IMR-90 (cell line): ENCODE measurements around the gene CFAP73. TPM values are rescaled to one million over a fixed set of nuclear protein-coding genes. Genes with fewer than 3 reads are reported as not detected.

ENCODE experiments used
- ATAC-seq: fragments of 200-7000 bp; cut with Tn5 transposase; 2 replicates; pipeline ENCODE4 v1.9.1; 2020; ENCODE audit warnings: low read depth, mild to moderate bottlenecking, moderate library complexity
- BruUV-seq: library from RNA; stranded (reverse); fragments of 400-500 nt; replicated peaks from 2 replicates; lab custom pipeline; 2021; lab: Mats Ljungman, UMichigan
- CTCF ChIA-PET: fragments of 300-600 bp; formaldehyde crosslinking; extraction: SDS; loops from one replicate; lab custom pipeline; 2021; ENCODE audit warnings: antibody characterized with exemption; lab: Yijun Ruan, JAX
- POLR2A ChIA-PET: fragments of 300-600 bp; sonication (Branson Sonifier 250); formaldehyde crosslinking; loops from one replicate; lab custom pipeline; 2022; ENCODE audit warnings: antibody characterized with exemption; ENCODE audit not compliant: unreplicated experiment; lab: Charles Lee
- DNase-seq: peaks from one replicate; pipeline ENCODE4 v3.0.0; 2013
- H2AFZ ChIP-seq: replicated peaks from 2 replicates; pipeline ENCODE3; 2013; ENCODE audit warnings: low read length, mild to moderate bottlenecking; ENCODE audit not compliant: poor library complexity
- H2AK5ac ChIP-seq: 2 replicates; pipeline ENCODE4 v1.6.1; 2013; ENCODE audit warnings: low read depth, low read length, inconsistent platforms
- H2AK9ac ChIP-seq: replicated peaks from 2 replicates; pipeline ENCODE3; 2013; ENCODE audit warnings: mild to moderate bottlenecking, low read depth, low read length, moderate library complexity; ENCODE audit not compliant: poor library complexity
- H2BK120ac ChIP-seq: 2 replicates; pipeline ENCODE4 v1.6.1; 2013; ENCODE audit warnings: low read depth, low read length, inconsistent platforms
- H2BK15ac ChIP-seq: 3 replicates; pipeline ENCODE4 v1.6.1; 2013; ENCODE audit warnings: low read depth, low read length, inconsistent platforms
- H2BK20ac ChIP-seq: 2 replicates; pipeline ENCODE4 v1.6.1; 2013; ENCODE audit warnings: low read depth, mild to moderate bottlenecking, inconsistent platforms, low read length, moderate library complexity
- H2BK5ac ChIP-seq: 2 replicates; pipeline ENCODE4 v1.6.1; 2013; ENCODE audit warnings: mild to moderate bottlenecking, low read depth, low read length, inconsistent platforms; ENCODE audit not compliant: poor library complexity, severe bottlenecking
- H3K14ac ChIP-seq: replicated peaks from 2 replicates; pipeline ENCODE4 v1.6.1; 2013; ENCODE audit warnings: low read depth, low read length, inconsistent platforms
- H3K18ac ChIP-seq: 2 replicates; pipeline ENCODE4 v1.6.1; 2013; ENCODE audit warnings: low read depth, low read length, control low read depth
- H3K23ac ChIP-seq: 2 replicates; pipeline ENCODE4 v1.6.1; 2013; ENCODE audit warnings: low read depth, low read length, inconsistent platforms
- H3K27ac ChIP-seq: 2 replicates; pipeline ENCODE4 v1.5.1; 2013; ENCODE audit warnings: mild to moderate bottlenecking, control low read depth, low read length; ENCODE audit not compliant: insufficient read depth
- H3K27me3 ChIP-seq: 2 replicates; pipeline ENCODE4 v1.6.1; 2013; ENCODE audit warnings: low read length; ENCODE audit not compliant: control insufficient read depth, insufficient read depth
- H3K36me3 ChIP-seq: 2 replicates; pipeline ENCODE4 v1.6.1; 2013; ENCODE audit warnings: low read length, mixed read lengths; ENCODE audit not compliant: control insufficient read depth, insufficient read depth
- H3K4ac ChIP-seq: 2 replicates; pipeline ENCODE4 v1.6.1; 2013; ENCODE audit warnings: low read depth, low read length, inconsistent platforms
- H3K4me1 ChIP-seq: 2 replicates; pipeline ENCODE4 v1.6.1; 2013; ENCODE audit warnings: low read length, mixed read lengths; ENCODE audit not compliant: control insufficient read depth, insufficient read depth
- H3K4me2 ChIP-seq: 2 replicates; pipeline ENCODE4 v1.6.1; 2013; ENCODE audit warnings: low read depth, mild to moderate bottlenecking, control low read depth, low read length, moderate library complexity
- H3K4me3 ChIP-seq: 2 replicates; pipeline ENCODE4 v1.5.1; 2013; ENCODE audit warnings: low read depth, mild to moderate bottlenecking, control low read depth, low read length, moderate library complexity; ENCODE audit not compliant: insufficient read depth
- H3K56ac ChIP-seq: 2 replicates; pipeline ENCODE4 v1.6.1; 2013; ENCODE audit warnings: low read length, inconsistent platforms; ENCODE audit not compliant: insufficient read depth; ENCODE audit errors: extremely low read depth
- H3K79me1 ChIP-seq, 2 experiments: 2 replicates each; pipeline ENCODE4 v1.6.1; 2013; ENCODE audit warnings: low read length in 2 of 2, inconsistent platforms in 1 of 2, low read depth in 1 of 2
- H3K9ac ChIP-seq: 2 replicates; pipeline ENCODE4 v1.6.1; 2013; ENCODE audit warnings: low read depth, low read length, control low read depth
- H3K9me1 ChIP-seq: 2 replicates; pipeline ENCODE4 v1.6.1; 2013; ENCODE audit warnings: low read length, inconsistent platforms; ENCODE audit not compliant: insufficient read depth
- H3K9me3 ChIP-seq: 2 replicates; pipeline ENCODE4 v1.6.1; 2013; ENCODE audit warnings: low read length; ENCODE audit not compliant: control insufficient read depth, insufficient read depth
- H4K20me1 ChIP-seq: 2 replicates; pipeline ENCODE4 v1.6.1; 2013; ENCODE audit warnings: low read length, inconsistent platforms; ENCODE audit not compliant: insufficient read depth
- H4K5ac ChIP-seq: 2 replicates; pipeline ENCODE4 v1.6.1; 2013; ENCODE audit warnings: mild to moderate bottlenecking, low read depth, low read length, control low read depth
- H4K8ac ChIP-seq, 2 experiments: 2 replicates each; pipeline ENCODE4 v1.6.1; 2013; ENCODE audit warnings: low read depth in 2 of 2, low read length in 2 of 2, control low read depth in 1 of 2, inconsistent platforms in 1 of 2
- H4K91ac ChIP-seq: 2 replicates; pipeline ENCODE4 v1.6.1; 2013; ENCODE audit warnings: low read depth, low read length, inconsistent platforms; ENCODE audit not compliant: insufficient read depth
- ELK1 ChIP-seq: fragments of 150-350 bp; IDR thresholded peaks from 2 replicates; pipeline ENCODE4 v1.6.1; 2016; ENCODE audit warnings: low read depth, mild to moderate bottlenecking, low read length, moderate library complexity, borderline replicate concordance
- MAZ ChIP-seq: IDR thresholded peaks from 2 replicates; pipeline ENCODE4 v1.6.1; 2012; ENCODE audit warnings: low read depth, mild to moderate bottlenecking, low read length, improper control_type of control experiment, moderate library complexity, borderline replicate concordance
- SMC3 ChIP-seq: fragments of 150-350 bp; IDR thresholded peaks from 2 replicates; pipeline ENCODE4 v1.6.1; 2016; ENCODE audit warnings: low read depth, mild to moderate bottlenecking, antibody characterized with exemption, low read length, moderate library complexity
- WGBS, 2 experiments: methylation state at CpG; one replicate each; pipeline versions ENCODE4 v1.1.5 to v1.1.7; 2013; ENCODE audit warnings: missing lambda C conversion rate in 2 of 2; ENCODE audit not compliant: insufficient read length in 1 of 2; ENCODE audit errors: extremely low coverage in 2 of 2; 5-methylcytosine and 5-hydroxymethylcytosine counted together
- dilution Hi-C: fragments of 300-500 bp; cut with HindIII; formaldehyde crosslinking; loops from one replicate; pipeline ENCODE4 v1.14.3; 2018; ENCODE audit warnings: low sequenced_read_pairs; ENCODE audit not compliant: unreplicated experiment
- in situ Hi-C: fragments of 300-500 bp; cut with MboI; formaldehyde crosslinking; loops from 3 replicates; pipeline ENCODE4 v1.14.3; 2019; ENCODE audit warnings: low sequenced_read_pairs, inconsistent platforms, mixed read lengths
- intact Hi-C: fragments of 100-400 bp; cut with micrococcal nuclease; formaldehyde crosslinking; loops from 2 replicates; pipeline ENCODE4 v1.10.0; 2022
- polyA plus RNA-seq, 3 experiments: library from polyadenylated mRNA; depleted of rRNA; stranded (reverse); fragments of >200 nt; gene quantifications; 2 replicates each; pipeline ENCODE4 v1.2.3, GENCODE V29; 2012; ENCODE audit warnings: low replicate concordance in 1 of 3
- total RNA-seq: library from RNA; depleted of rRNA; stranded (reverse); fragments of >200 nt; gene quantifications from 2 replicates; pipeline ENCODE4 v1.2.3, GENCODE V29; 2012

Gene CFAP73
- total and polyA plus RNA-seq, 2 of the 4 experiments (the other 2 are of a cell fraction), result not detected

DNA sequence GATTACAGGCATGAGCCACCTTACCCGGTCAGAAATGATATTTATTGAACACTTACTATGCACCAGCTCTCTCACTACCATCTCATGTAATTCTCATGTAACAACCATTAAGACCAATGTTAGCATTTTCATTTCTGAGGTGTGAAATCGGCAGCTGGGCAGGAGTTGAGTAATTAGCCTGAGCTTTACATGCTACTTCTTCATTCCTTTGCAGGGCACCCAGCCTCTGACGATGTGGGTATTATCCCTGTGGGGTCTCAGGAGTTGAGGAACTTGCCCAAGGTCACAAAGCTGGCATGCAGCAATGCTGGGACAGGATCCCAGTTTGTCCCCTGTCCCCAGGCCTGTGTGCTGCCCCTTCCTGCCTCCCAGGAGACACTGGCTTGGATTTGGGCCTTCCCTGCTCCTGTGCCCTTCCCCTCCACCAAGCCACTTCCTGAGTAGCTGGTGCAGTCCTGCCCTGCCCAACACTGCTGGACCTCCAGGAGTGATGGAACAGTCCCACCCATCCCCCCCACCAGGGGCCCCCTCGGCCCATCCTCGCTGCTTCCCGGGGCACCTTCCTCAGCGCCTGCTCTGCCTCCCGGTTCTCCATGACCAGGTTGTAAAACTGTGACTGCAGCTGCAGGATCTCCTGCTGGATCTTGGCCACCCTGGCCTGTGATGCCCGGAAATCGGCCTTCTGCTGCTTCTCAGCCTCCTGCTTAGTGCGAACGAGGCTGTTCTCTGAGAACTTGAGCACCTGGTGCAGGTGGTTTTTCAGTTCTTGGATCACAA lies 50.7 kb downstream of the CFAP73 start:
- H3K79me1 ChIP-seq, result no peaks in the 10 kb centered on the region
- no peak overlapping the region for H4K5ac ChIP-seq
- H3K4me1 ChIP-seq, result peaks cover 5% of the 10 kb centered on the region; the same call in 1 of the 2 replicates
- no peaks in the 10 kb centered on the region for H4K20me1 ChIP-seq
- no peaks in the 10 kb centered on the region for H3K9me3 ChIP-seq
- H2BK120ac ChIP-seq, result no peak overlapping the region
- H3K9ac ChIP-seq, result no peak overlapping the region
- H3K36me3 ChIP-seq, result no peaks in the 10 kb centered on the region
- H2BK20ac ChIP-seq, result no peak overlapping the region
- H3K14ac ChIP-seq, result no peak overlapping the region
- intact Hi-C loops, result no loop called here
- no peak overlapping the region for H3K56ac ChIP-seq
- ATAC-seq (no peak), DNase-seq (no peak)
- H3K4me3 ChIP-seq, result no peak overlapping the region
- H3K27ac ChIP-seq, result no peak overlapping the region
- no peak overlapping the region for H3K4me2 ChIP-seq
- no peak overlapping the region for H3K4ac ChIP-seq
- 86% methylated on average over 4 of the region's 12 CpGs; no CpG with 5 or more reads in 1 of the 2 experiments for WGBS, 2 experiments
- ChIA-PET POLR2A (no interaction called here), CTCF (no interaction called here)
- H4K91ac ChIP-seq, result no peak overlapping the region
- H2AK5ac ChIP-seq, result no peak overlapping the region
- no peaks in the 10 kb centered on the region for H3K27me3 ChIP-seq
- no peak overlapping the region for H2BK5ac ChIP-seq
- H2AK9ac ChIP-seq, result no peak overlapping the region
- no peak overlapping the region for H2AFZ ChIP-seq
- dilution Hi-C loops, result no loop called here
- no peaks in the 10 kb centered on the region for H3K9me1 ChIP-seq
- H2BK15ac ChIP-seq, result no peak overlapping the region
- H3K23ac ChIP-seq, result no peak overlapping the region
- H3K18ac ChIP-seq, result no peak overlapping the region
- TF ChIP-seq SMC3 (no peak), ELK1 (no peak), MAZ (no peak)
- no peak overlapping the region for H4K8ac ChIP-seq
- no TSS peak for BruUV-seq
- in situ Hi-C loops, result no loop called here
